NCI-H146 treated with DMSO at 0.1 percent for 48 hours (cell line): Measurements from ENCODE around the gene SLC9A3.

Experiments
- DNase-seq: peaks from one replicate; lab custom pipeline; 2025; ENCODE audit not compliant: unreplicated experiment; lab: John Stamatoyannopoulos, UW

The SLC9A3 gene

GRCh38 chr5:539469-540070 is 15.3 kb upstream of the SLC9A3 start:
- no peak for DNase-seq

GRCh38 chr5:538801-539468 is 14.7 kb upstream of the SLC9A3 start:
- no peak for DNase-seq

DNA sequence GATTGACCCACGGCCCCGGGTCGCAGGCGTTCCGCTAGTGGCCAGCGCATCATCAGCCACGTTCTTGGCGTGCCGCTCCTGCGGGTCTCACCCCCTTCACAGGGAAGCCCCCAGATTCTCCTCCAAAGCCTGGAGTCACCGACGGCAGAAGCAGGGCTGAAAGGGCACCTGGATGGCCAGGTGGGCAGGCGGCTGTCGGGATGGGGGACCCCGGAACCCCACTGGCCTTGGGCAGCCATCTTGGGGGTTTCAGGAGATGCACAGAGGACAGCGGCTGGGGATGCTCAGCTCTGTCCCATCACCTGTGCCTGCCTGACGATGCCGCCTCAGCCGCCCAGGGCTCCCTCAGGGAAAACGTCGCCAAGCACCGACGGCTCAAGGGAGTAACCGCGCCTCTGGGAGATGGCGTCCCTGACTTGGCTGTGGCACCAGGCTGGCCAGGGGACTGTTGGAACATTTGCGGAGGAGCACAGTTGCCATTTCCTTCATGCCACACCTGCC is 14.1 kb upstream of the SLC9A3 start:
- DNase-seq, result no peak

DNA sequence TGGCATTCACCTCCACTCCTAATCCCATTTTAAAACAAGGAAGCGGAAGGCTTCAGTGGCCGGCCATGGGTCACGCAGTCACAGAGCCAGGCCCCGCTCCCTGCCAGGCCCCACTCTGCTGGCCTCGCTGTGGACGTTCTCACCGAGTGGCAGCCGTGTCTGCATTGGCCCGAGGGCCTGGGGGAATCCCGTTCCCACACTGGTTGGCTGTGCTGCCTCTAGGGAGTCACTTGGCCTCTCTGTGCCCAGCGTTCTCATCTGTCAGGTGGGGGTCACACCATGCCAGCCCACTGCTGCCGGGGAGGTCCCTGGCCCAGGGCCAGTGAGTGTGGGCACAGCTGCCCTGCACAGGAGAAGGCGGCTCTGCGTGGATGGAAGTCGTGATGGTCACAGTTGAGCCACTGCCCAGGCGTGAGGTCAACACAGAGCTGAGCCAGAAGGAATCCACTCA is 13.4 kb upstream of the SLC9A3 start:
- no peak for DNase-seq

DNA sequence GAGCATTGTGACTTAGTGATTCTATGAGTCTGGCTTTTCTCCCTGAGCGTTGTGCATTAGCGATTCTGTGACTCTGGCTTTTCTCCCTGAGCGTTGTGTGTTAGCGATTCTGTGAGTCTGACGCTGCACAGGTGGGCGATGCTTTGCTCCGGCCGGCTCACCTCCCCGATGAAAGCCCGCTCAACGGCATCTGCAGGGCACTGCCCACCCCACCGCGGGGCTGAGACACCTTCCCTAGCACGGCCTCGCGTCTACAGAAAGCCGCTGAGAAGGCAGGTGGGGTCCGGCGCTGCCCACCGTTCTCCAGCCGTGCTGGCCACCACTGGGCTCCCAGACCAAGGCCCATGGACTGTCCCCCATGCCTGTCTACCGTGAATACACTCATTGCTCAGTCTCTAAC is 12.8 kb upstream of the SLC9A3 start:
- no peak for DNase-seq

GRCh38 chr5:535846-536698 is 11.8 kb upstream of the SLC9A3 start:
- no peak for DNase-seq

DNA sequence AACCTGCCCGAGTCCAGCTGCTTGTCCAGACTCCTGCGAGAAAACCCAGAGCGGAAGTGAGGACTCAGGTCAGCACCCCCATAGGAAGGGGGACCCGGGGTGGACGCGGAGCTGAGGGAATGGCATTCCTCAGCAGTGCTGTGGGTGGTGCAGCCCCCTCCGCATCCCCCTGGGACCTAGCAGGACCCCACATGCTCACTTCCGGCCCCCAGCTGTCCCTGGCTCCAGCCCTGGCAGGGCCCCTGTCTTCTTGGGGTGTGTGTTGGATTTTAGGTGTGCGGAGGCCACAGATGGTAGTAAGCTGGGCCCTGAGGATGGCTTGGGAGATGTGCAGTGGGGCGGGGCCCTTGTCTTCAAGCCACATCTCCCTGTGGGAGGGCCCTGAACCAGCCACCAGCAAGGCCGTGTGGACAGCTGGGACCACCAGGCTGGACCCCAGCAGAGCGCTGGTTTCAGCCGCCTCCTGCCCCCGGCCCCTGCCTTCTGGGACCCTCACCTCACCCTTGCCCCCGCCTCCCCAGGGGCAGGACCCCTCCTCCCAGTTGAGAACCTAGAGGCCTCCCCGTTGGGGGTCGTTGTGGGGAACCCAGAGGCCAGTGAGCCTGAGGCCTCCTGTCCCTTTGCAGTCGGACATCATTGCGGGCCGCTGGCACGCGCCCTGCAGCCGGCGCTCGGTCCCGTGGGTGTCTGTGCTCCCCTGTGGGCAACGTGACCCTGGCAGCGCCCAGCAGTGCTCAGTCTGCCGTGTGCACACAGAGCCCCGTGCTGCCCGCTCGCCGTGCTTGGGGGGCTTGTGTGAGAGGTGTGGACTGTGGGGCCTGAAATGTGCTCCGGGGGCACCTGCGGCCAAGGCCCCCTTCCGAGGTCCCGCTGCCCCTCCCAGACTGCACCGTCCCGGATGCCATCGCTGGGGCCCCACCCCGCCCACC is 10.8 kb upstream of the SLC9A3 start:
- no peak for DNase-seq

- no peak for DNase-seq
These were observed 9.9 kb upstream of the SLC9A3 start for GRCh38 chr5:533955-534742.

DNA sequence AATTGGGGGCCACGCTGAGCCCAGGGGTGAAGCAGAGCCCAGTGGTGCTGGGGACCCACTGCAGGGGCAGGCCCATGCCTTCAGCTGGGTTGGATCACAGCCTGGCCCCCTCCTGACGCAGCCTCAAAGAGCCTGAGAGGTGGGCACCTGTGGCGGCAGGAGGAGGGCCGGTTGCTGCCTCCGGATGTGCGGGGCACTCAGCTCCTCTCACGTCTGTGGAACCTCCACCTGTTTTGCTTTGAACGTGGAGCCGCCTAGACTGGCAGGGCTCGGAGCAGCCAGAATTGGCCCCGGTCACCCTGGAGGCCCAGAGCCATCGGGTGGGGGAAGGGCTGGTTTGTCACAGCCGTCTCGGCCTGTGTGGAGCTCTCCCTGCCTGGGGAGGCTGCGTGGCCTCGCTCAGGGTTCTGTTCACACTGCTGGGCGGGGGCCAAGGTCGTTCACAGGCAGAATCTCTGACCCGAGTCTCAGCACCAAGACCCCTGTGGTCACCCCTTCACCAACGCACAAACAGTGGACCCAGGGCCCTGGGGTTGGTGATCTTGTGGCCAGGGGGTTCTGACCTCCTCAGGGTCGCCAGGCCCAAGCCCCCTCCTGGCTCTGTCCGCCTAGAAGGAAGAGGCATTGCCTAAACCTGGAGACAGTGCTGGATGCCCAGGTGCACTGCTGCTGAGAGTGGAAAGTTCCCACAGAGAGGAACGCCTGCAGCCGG is 9.2 kb upstream of the SLC9A3 start:
- DNase-seq, result no peak

DNA sequence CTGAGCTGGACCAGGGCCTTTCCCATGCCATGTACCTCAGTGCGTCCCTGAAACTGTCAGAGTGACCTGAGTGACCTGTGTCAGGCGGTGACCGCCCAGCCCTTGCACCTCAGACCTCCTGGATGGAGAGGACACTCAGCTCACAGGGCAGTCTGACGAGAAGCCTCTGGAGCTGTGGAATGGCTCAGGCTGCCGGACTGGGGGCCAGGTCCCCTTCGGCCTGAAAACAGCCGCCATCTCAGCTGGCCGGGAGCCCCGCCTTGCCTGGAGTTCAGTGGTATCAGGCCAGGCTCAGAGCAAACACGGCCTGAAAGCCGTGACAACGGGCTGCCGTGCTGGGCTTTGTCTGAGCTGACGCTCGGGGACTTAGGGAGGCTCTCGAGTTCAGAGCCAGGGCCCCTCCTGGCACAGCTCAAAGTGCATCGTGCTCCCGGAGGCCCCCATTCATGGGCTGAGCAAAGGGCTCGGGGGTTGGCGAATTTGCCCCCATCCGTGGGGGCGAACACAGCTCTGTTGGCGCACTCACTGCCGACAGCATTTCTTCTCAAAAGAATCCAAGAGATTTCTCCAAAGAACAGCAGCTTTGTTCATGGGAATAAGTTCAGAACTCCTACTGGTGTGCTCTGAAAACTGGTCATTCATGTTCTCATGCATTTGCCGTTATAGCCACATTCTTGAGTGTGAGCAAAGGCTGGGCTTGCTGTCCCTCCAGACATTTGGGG is 8.4 kb upstream of the SLC9A3 start:
- no peak for DNase-seq

GRCh38 chr5:531749-532315 is 7.6 kb upstream of the SLC9A3 start:
- no peak for DNase-seq

- DNase-seq, result peak; percentile 15
These were observed 7.0 kb upstream of the SLC9A3 start for GRCh38 chr5:531101-531748.

GRCh38 chr5:530001-530955 is 6.0 kb upstream of the SLC9A3 start:
- DNase-seq, result no peak

DNA sequence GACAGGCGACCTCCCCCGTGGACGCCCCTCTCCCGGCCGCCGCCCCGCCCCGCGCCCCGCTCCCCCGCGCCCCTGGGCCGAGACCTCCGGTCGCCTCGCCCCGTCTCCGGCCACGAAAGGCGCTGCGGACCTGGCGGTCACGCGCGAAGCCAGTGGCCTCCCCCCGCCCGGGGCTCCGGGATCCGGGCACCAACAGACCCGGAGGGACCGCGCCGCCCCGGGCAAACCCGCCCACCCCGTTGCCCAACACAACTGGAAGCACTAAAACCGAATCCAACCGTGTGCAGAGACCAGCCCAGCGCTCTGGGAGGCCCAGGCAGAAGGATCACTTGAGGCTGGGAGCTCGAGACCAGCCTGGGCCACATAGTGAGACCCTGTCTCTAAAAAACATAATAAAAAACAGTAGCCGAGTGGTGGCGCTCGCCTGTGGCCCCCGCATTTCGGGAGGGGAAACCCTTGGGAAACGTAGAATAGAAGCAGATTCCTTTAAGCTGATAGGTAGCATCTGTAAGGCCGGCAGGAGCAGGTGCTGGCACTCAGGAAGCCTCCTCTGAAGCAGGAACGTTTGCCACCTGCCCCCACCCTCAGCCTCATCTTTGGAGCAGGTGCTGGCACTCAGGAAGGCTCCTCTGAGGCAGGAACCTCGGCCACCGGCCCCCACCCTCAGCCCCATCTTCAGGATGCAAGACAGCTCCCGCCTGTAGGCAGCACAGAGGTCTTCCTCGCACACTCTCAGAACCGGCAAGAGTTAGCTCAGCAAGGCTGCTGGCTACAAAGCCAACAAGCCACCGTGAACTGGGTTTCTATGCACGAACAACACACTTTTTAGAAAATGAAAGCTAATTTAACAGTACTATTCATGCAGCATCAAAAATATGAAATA is 4.6 kb upstream of the SLC9A3 start:
- no peak for DNase-seq
